Adrenal gland (tissue), 12 donors: Measurements from ENCODE around the gene JOSD2. TPM values are rescaled to one million over a fixed set of nuclear protein-coding genes. Genes with fewer than 3 reads are reported as not detected.

ENCODE experiments used
- DNase-seq, 7 donors: peaks; one replicate each; pipeline ENCODE4 v3.0.0-alpha.2; 2019 to 2020
- H3K27ac ChIP-seq, 5 donors: fragments of 200-600 bp; sonication (generic) in 4 of 5; 1 replicate in 3 of 5; 2 replicates in 2 of 5; pipeline versions ENCODE4 v1.5.1 to v1.8.0; 2016 to 2020; ENCODE audit warnings: mild to moderate bottlenecking in 1 of 5
- H3K27me3 ChIP-seq: fragments of 200-600 bp; 2 replicates; pipeline ENCODE4 v1.8.0; 2021
- H3K36me3 ChIP-seq, 2 donors: fragments of 200-600 bp; replicated peaks in 1 of 2; 1 replicate in 1 of 2; 2 replicates in 1 of 2; pipeline versions ENCODE4 v1.5.1 to v1.8.0; 2018 to 2022
- H3K4me1 ChIP-seq, 2 donors: fragments of 200-600 bp; replicated peaks in 1 of 2; 1 replicate in 1 of 2; 2 replicates in 1 of 2; pipeline versions ENCODE4 v1.5.1 to v1.8.0; 2018 to 2021
- H3K4me3 ChIP-seq, 4 donors: fragments of 200-600 bp; sonication (generic) in 3 of 4; one replicate each; pipeline ENCODE4 v1.5.1; 2016 to 2018
- H3K9me3 ChIP-seq, 3 donors: fragments of 200-600 bp; sonication (generic) in 1 of 3; replicated peaks in 1 of 3; 1 replicate in 2 of 3; 2 replicates in 1 of 3; pipeline versions ENCODE4 v1.5.1 to v1.8.0; 2016 to 2021
- POLR2A ChIP-seq, 2 donors: fragments of 450-650 bp; IDR thresholded peaks; one replicate each; pipeline ENCODE4 v1.6.1; 2017; ENCODE audit warnings: antibody characterized with exemption in 2 of 2, mild to moderate bottlenecking in 2 of 2, moderate library complexity in 1 of 2
- WGBS, 4 donors: extraction: QIAGEN DNeasy Blood & Tissue Kit in 2 of 4; methylation state at CpG; one replicate each; pipeline versions ENCODE4 v1.1.5 to v1.1.7; 2013 to 2017; 5-methylcytosine and 5-hydroxymethylcytosine counted together
- intact Hi-C, 2 donors: fragments of 100-400 bp; cut with DNase I; formaldehyde crosslinking; loops; one replicate each; pipeline versions ENCODE4 v1.14.1 to v1.15.0; 2022 to 2023
- polyA plus RNA-seq, 3 donors: library from polyadenylated mRNA; stranded (reverse); fragments of 200-250 nt in 2 of 3; fragments of 350-450 nt in 1 of 3; fragmentation: Illumina TruSeq in 1 of 3; extraction: RNeasy Lipid Tissue Mini Kit (QIAGEN cat#74804) in 1 of 3; gene quantifications; one replicate each; pipeline ENCODE4 v1.2.3, GENCODE V29; 2013 to 2014
- total RNA-seq, 9 donors: library from RNA; depleted of rRNA in 4 of 9; stranded (reverse); fragments of >200 nt in 4 of 9; fragments of 120-200 nt in 1 of 9; fragmentation: NEBNext Ultra II Directional in 1 of 9; extraction: Animal tissue kit (Norgen Biotek cat#: 25700) in 1 of 9; gene quantifications; one replicate each; pipeline versions ENCODE4 v1.1.0 to v1.2.4, GENCODE V29; 2013 to 2023
- TF ChIP-seq, protein P1 (sequence below), 6 experiments: fragments of 450-650 bp in 4 of 6; fragments of 200-600 bp in 2 of 6; sonication (generic) in 1 of 6; IDR thresholded peaks; 1 replicate in 5 of 6; 2 replicates in 1 of 6; pipeline versions ENCODE4 v1.5.1 to v1.8.0; 2016 to 2021; ENCODE audit warnings: antibody characterized with exemption in 6 of 6, mild to moderate bottlenecking in 2 of 6, moderate library complexity in 1 of 6
- donor health status: healthy with polysubstance abuse.
- donor health status: Bipolar disorder and iron deficiency.
- donor health status: DM: yes; HTN: yes; CAD: no.
- donor health status: DM: no; HTN: no; CAD: no.
- donor health status: DM: no; HTN: no; CAD: no.
- donor health status: DM: yes; HTN: yes; CAD: no.

Gene JOSD2
- total and polyA plus RNA-seq, 12 donors: 1.2 to 70.9 (median 36.6) TPM

DNA sequence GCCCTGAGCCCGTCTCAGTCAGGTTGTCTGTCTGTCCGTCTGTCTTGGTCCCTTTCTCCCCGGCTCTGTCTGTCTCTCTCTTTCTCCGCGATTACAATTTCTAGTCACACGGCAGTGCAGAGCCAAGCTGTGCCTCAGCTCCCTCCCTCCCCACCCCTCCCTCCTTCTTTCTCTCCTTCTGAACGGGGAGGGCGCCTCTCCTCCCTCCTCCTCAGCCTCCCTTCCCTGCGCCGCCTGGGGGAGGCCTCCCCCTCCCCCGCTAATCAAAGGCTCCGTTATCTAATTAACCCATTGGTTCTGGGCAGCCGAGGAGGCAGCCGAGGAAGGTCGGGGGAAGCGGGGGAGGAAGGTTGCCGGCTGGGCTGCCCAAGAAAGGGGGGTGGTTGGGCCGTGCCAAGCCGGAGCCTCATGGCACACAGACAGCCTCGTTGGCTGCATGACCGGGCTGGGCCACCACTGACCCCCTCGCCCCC lies 40.8 kb upstream of the JOSD2 start:
- peaks cover 0 to 10% of the 10 kb centered on the region in 2 donors for H3K4me1 ChIP-seq
- H3K36me3 ChIP-seq: no peaks in the 10 kb centered on the region
- no peak for DNase-seq
- H3K27ac ChIP-seq: peak overlapping the region in 1 of 5 donors; percentile 26
- H3K4me3 ChIP-seq: no peak overlapping the region
- no peaks in the 10 kb centered on the region for H3K9me3 ChIP-seq
- H3K27me3 ChIP-seq: peaks cover 10% of the 10 kb centered on the region
- TF ChIP-seq POLR2A (IDR thresholded peaks at IDR 0.05): no peak
- TF ChIP-seq, protein P1, sequence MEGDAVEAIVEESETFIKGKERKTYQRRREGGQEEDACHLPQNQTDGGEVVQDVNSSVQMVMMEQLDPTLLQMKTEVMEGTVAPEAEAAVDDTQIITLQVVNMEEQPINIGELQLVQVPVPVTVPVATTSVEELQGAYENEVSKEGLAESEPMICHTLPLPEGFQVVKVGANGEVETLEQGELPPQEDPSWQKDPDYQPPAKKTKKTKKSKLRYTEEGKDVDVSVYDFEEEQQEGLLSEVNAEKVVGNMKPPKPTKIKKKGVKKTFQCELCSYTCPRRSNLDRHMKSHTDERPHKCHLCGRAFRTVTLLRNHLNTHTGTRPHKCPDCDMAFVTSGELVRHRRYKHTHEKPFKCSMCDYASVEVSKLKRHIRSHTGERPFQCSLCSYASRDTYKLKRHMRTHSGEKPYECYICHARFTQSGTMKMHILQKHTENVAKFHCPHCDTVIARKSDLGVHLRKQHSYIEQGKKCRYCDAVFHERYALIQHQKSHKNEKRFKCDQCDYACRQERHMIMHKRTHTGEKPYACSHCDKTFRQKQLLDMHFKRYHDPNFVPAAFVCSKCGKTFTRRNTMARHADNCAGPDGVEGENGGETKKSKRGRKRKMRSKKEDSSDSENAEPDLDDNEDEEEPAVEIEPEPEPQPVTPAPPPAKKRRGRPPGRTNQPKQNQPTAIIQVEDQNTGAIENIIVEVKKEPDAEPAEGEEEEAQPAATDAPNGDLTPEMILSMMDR (IDR thresholded peaks at IDR 0.05): no peak
- intact Hi-C loops: no loop called here
- WGBS, 4 donors: 1 to 5% (median 2%) methylated on average over 11 to 22 of the region's 22 CpGs

DNA sequence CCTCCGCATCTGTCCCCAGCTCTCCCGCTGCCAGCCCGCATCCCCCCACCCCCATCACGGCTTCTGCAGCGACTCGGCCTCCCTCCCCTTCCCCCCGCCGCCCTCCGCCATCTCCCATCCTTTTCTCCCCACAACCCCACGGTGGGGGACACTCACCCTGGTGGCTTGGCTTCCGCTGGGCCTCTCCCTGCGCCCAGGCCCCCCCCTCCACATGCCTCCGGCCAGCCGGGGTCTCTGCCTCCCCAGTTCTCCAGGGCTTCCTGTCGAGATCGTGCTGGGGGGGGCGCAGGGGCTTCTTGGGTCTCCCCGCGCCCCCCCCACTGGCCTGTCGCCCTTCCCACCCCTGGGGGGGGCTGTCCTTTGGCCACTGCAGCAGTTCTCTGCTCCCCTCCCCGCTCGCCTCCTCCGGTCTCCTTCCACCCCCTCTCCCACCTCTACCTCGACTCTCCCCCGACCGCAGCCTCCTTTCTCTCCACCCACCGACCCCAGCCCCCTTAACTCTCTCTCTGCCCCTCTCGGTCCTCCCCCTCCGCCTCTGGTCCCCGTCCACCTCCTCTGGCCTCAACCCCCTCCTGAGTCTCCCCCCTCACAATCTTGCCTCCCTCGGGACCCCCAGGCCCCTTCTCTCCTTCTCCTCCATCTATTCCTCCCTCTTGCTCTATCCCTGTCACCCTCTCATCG lies 40.2 kb upstream of the JOSD2 start:
- no peak for DNase-seq
- H3K4me3 ChIP-seq: no peak overlapping the region
- H3K9me3 ChIP-seq: no peaks in the 10 kb centered on the region
- TF ChIP-seq POLR2A (IDR thresholded peaks at IDR 0.05): no peak
- TF ChIP-seq, protein P1 (IDR thresholded peaks at IDR 0.05): no peak
- no peaks in the 10 kb centered on the region for H3K36me3 ChIP-seq
- WGBS, 4 donors: 6 to 11% (median 7%) methylated on average over 11 to 30 of the region's 32 CpGs
- peak overlapping the region in 1 of 5 donors; percentile 26 for H3K27ac ChIP-seq
- peaks cover 0 to 5% of the 10 kb centered on the region in 2 donors for H3K4me1 ChIP-seq
- intact Hi-C loops: no loop called here
- H3K27me3 ChIP-seq: peaks cover 4% of the 10 kb centered on the region

GRCh38 chr19:50550594-50550966 lies 39.6 kb upstream of the JOSD2 start:
- Histone ChIP-seq H3K4me3 (no peak overlapping the region), H3K4me1 (no peaks in the 10 kb centered on the region), H3K27me3 (peaks cover 4% of the 10 kb centered on the region), H3K27ac (peak overlapping the region in 1 of 5 donors; percentile 26), H3K36me3 (no peaks in the 10 kb centered on the region), H3K9me3 (no peaks in the 10 kb centered on the region)
- TF ChIP-seq POLR2A (IDR thresholded peaks at IDR 0.05): no peak
- TF ChIP-seq, protein P1 (IDR thresholded peaks at IDR 0.05): no peak
- intact Hi-C loops: no loop called here
- 37 to 49% (median 43%) methylated on average over 5 to 8 of the region's 8 CpGs for WGBS, 4 donors
- DNase-seq: no peak

GRCh38 chr19:50549927-50550593 lies 39.1 kb upstream of the JOSD2 start:
- no peak for DNase-seq
- 66 to 75% (median 71%) methylated on average over 9 to 17 of the region's 17 CpGs for WGBS, 4 donors
- intact Hi-C loops: no loop called here
- peaks cover 4% of the 10 kb centered on the region for H3K27me3 ChIP-seq
- no peaks in the 10 kb centered on the region for H3K36me3 ChIP-seq
- no peaks in the 10 kb centered on the region for H3K9me3 ChIP-seq
- no peaks in the 10 kb centered on the region for H3K4me1 ChIP-seq
- TF ChIP-seq, protein P1 (IDR thresholded peaks at IDR 0.05): no peak
- no peak for TF ChIP-seq POLR2A (IDR thresholded peaks at IDR 0.05)
- H3K27ac ChIP-seq: peak overlapping the region in 1 of 5 donors; percentile 5
- H3K4me3 ChIP-seq: no peak overlapping the region
